HCT116 (cell line): ENCODE data around the gene NSUN7.

ENCODE experiments used
- EGR1 ChIP-seq: IDR thresholded peaks from 2 replicates; pipeline ENCODE4 v1.6.1; 2012; ENCODE audit warnings: low read depth
- JUND ChIP-seq: IDR thresholded peaks from 2 replicates; pipeline ENCODE4 v1.6.1; 2012
- POLR2A ChIP-seq: IDR thresholded peaks from 2 replicates; pipeline ENCODE4 v1.7.0; 2011; ENCODE audit warnings: borderline replicate concordance; ENCODE audit not compliant: insufficient read depth, insufficient read length; ENCODE audit errors: extremely low read depth
- POLR2AphosphoS5 ChIP-seq: IDR thresholded peaks from 2 replicates; pipeline ENCODE4 v1.6.1; 2011; ENCODE audit warnings: mild to moderate bottlenecking, low read depth, low read length, moderate library complexity
- RAD21 ChIP-seq: IDR thresholded peaks from 2 replicates; pipeline ENCODE4 v1.6.1; 2012; ENCODE audit warnings: low read depth, mild to moderate bottlenecking
- YY1 ChIP-seq: IDR thresholded peaks from 2 replicates; pipeline ENCODE4 v1.6.1; 2011; ENCODE audit warnings: low read length, low read depth, moderate library complexity, mild to moderate bottlenecking; ENCODE audit not compliant: insufficient replicate concordance; ENCODE audit errors: extremely low read depth
- TF ChIP-seq, protein P1 (sequence below), 3 experiments: fragments of 200-600 bp in 1 of 3; sonication (generic) in 1 of 3; IDR thresholded peaks in 2 of 3; conservative IDR thresholded peaks in 1 of 3; 2 replicates each; pipeline ENCODE4 v1.5.1; 2012 to 2017; ENCODE audit warnings: low read depth in 2 of 3, low read length in 2 of 3, antibody characterized with exemption in 1 of 3, borderline replicate concordance in 1 of 3, control low read depth in 1 of 3, mild to moderate bottlenecking in 1 of 3, mixed read lengths in 1 of 3, mixed run types in 1 of 3, moderate library complexity in 1 of 3; ENCODE audit not compliant: insufficient read depth in 1 of 3
- TF ChIP-seq, protein P2 (sequence below): IDR thresholded peaks from 2 replicates; pipeline ENCODE4 v1.6.1; 2012

DNA sequence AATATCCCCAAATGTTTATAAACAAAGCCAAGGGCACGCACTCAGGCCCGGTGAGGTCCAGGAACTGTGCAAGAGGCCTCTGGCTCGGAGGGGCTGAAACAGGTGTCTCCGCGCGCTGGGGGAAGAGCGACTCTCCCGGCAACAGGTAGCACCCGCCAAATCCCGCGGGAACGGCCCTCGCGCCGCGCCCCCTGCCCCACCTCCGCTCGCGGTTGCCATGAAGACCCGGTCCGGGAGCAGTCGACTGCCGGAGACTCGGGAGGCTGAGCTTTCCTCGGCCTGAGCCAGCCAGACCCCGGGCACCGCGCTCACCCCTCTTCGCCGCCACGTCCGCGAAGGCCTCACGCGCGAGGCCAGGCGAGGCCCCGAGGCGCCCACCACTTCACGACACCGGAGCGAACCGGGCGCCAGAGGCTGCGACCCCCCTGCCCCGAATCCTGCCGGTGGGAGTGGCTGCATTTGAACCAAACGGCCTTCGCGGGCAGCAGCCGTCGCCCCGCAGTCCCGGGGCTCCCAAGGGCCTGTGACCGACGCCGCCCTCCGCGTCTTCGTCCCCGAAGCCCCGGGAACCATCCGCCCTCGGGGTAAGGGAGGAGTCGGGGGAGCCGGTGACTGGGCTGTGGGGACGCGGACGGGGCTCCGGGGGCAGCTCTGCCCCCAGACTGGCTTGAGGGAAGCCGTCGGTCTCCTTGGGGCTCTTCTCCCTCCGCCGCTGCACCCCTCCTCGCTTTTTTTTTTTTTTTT lies at the start of gene NSUN7:
- TF ChIP-seq, protein P1, sequence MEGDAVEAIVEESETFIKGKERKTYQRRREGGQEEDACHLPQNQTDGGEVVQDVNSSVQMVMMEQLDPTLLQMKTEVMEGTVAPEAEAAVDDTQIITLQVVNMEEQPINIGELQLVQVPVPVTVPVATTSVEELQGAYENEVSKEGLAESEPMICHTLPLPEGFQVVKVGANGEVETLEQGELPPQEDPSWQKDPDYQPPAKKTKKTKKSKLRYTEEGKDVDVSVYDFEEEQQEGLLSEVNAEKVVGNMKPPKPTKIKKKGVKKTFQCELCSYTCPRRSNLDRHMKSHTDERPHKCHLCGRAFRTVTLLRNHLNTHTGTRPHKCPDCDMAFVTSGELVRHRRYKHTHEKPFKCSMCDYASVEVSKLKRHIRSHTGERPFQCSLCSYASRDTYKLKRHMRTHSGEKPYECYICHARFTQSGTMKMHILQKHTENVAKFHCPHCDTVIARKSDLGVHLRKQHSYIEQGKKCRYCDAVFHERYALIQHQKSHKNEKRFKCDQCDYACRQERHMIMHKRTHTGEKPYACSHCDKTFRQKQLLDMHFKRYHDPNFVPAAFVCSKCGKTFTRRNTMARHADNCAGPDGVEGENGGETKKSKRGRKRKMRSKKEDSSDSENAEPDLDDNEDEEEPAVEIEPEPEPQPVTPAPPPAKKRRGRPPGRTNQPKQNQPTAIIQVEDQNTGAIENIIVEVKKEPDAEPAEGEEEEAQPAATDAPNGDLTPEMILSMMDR (IDR thresholded peaks at IDR 0.05 in 2 of 3, conservative IDR thresholded peaks at IDR 0.05 in 1 of 3; ENCODE audit: borderline replicate concordance in 1 of 3, insufficient read depth in 1 of 3, low read depth in 2 of 3, low read length in 2 of 3) = no peak
- TF ChIP-seq RAD21 (no peak), EGR1 (no peak), POLR2A (no peak), POLR2AphosphoS5 (no peak), JUND (no peak), YY1 (no peak)
- TF ChIP-seq, protein P2, sequence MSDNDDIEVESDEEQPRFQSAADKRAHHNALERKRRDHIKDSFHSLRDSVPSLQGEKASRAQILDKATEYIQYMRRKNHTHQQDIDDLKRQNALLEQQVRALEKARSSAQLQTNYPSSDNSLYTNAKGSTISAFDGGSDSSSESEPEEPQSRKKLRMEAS = no peak
